NCI-H146 treated with DMSO at 0.1 percent for 48 hours (cell line): ENCODE results near the gene SERPINI1.
"Not testable (repeated sequence)": the region's sequence is repeated elsewhere in the genome, so short reads cannot be mapped to it uniquely, and the experiment has no call there.

Source experiments
- DNase-seq: peaks from one replicate; lab custom pipeline; 2025; ENCODE audit not compliant: unreplicated experiment; lab: John Stamatoyannopoulos, UW

SERPINI1 gene

DNA sequence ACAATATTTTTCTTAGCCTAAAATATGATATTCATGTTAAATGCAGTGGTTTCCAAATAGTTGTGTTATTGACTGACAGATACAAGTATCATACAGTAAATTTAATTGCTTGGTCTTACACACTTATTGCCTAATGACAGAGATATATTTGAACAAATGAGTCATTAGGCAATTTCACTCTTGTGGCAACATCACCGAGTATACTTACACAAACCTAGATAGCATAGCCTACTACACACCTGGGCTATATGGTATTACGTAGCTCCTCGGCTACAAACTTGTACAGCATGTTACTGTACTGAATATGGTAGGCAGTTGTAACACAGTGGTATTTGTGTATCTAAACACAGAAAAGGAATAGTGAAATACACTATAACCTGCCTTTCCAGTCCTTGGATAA lies 50.3 kb downstream of the SERPINI1 start:
- DNase-seq, result no peak

DNA sequence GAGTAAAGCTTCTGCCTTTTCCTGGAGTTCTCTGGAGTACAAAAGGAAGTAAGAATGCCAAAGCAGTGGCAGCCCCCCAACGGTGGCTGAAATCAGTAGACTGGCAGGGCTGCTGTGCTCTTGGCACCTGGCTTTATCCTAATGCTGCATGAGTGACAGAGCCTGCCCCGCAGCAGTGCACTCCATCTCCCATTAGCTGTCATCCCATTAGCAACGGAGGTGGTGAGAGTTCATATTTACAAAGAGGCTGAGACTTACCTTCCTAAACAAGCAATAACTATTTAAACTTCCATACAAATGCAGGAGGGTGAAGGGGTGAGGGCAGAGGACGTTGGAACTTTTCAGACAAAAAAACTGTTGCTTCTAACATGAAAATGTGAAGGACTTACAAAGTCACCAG lies 51.9 kb downstream of the SERPINI1 start:
- no peak for DNase-seq

DNA sequence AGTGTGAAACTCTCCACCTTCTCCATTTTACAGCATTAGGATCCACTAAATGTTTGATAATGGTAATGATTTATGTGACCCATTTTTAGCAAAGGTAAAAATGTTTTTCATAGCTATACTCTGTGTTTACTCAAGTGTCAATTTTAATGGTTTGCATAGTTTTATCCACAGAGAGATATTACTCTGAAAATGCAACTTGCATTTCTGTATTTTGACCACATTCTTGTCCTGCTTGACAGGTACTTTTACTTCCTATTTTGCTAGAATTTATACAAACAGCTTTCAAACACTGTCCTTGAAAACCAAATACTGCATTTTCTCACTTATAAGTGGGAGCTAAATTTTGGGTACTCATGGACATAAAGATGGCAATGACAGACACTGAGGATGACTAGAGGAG lies 62.9 kb downstream of the SERPINI1 start:
- no peak for DNase-seq

DNA sequence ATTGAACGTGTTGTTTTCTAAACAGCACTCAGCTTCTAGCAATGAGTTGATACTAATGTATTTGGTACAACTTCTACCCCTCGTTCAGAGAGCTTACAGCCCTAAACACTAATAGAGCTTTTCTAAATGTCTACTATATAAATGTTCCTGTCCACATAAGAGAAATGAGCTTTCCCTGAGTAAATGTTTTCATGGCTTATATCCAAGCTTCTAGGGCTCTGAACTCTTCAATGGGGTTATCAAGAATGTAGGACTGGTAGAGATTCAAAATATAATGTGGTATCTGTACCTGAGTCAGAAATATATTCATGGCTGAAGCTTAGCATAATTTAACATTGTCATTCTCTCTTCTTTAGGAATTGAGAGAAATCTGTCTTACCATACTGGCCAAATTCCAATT lies 73.4 kb downstream of the SERPINI1 start:
- DNase-seq, result no peak

DNA sequence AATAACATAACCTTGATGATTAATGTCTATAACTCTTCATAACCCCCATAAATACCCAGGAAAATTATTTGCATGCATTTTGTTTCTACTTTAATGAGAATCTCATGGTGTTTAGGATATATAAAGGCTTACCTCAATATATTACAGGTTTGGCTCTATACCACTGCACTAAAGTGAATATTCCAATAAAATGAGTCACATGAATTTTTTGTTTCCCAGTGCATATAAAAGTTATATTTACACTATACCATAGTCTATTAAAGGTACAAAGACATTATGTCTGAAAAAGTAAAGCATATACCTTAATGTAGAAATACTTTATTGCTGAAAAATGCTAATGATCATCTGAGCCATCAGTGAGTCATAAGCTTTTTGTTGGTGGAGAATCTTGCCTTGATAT lies 74.7 kb downstream of the SERPINI1 start:
- DNase-seq, result no peak

DNA sequence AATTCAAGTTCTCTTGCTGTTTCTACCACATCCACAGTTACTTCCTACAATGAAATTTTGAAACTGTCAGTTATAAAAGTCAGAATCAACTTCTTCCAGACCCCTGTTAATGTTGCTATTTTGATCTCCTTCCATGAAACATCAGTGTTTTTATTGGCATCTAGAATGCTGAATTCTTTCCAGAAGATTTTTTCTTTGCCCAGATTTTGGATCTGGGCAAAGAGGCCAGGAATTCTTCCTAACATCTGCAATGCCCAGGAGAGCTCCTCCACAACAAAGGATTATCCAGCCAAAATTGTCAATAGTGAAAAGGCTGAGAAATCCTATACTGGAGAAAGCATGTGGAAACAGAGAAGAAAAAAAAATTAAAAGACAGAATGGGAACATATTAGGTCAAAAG lies 75.5 kb downstream of the SERPINI1 start:
- DNase-seq, result no peak

DNA sequence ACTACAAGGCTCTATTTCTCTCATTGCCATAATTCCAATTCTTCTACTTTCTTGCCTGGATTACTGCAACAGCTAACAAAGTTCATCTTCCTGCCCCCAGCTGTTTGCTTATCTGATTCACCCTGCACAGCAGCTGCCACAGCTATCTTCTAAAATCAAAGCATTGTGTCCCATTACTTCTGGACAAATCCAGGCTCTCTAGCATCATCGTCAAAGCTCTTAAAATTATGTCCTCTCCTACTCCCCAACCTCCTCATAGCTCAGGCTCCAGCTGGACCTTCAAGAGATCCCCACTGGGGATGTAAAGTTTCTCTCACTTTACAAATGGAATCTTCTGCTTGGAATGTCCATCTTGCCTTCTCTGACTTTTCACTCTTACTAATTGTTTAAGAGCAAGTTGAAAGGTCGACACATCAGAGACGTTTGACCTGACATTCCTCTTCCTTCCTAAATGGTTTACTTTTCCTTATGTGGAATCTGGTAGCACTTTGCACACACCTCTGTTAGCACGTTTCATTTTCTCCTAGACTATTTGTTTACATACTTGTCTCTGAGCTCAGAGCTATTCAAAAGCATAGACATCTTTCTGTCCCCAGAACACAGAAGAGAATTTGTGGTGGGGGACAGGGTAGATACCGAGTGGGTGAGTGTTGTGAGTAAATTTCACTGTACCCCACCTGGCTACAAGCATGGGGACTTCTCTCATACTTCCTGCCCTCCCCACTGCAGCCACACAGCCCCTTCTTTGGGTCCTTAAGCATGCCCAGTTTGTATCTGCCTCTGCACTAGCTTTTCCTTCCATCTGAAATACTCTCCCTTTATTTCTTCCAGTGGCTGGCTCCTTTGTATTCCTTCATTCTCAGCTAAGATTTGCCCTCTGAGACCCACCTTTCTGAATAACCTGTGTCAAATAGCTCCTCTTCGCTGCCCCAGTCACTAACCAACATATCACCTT lies 77.9 kb downstream of the SERPINI1 start:
- DNase-seq, result no peak

DNA sequence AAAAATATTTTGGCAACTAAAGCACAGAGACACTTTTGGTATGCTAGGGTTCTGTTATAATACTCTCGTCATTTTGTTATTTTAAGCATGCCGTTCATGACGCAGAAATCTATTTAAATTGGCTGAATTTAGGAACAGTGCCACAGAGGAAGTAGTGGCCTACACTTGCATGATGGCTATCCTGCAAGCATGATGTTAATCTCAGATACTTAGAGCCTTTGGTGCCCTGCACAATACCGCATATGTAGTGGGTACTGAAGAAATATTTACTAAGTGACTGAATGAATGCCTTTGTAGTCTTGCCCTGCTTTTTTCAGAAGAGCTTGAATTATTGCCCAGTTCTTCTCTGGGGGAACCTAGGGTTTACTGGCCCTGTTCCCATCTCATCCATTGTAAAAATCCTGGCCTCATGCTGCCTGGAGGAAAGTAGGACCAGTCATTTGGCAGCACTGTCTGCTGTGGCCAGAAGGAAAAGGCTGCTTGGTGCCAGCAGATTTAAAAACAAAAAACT lies 79.0 kb downstream of the SERPINI1 start:
- DNase-seq, result no peak

DNA sequence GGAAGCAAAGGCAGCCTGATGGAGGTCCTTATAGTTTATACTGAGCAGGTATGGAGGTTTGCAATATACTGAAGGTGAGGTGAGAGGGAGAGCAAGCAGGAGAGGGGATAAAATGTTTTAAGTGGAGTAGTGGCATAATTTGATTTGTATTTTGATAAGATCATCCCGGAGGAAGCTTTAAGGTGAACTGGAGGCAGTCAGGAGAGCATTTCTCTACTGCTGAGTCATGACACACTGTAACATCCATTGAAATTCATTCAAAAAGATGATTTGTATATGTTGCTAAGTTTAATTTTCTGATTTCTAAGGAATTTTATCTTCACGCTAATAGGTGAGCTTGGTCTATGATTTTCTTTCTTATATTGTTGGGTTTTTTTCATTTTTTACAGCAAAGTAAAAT lies 81.4 kb downstream of the SERPINI1 start:
- DNase-seq, result no peak

DNA sequence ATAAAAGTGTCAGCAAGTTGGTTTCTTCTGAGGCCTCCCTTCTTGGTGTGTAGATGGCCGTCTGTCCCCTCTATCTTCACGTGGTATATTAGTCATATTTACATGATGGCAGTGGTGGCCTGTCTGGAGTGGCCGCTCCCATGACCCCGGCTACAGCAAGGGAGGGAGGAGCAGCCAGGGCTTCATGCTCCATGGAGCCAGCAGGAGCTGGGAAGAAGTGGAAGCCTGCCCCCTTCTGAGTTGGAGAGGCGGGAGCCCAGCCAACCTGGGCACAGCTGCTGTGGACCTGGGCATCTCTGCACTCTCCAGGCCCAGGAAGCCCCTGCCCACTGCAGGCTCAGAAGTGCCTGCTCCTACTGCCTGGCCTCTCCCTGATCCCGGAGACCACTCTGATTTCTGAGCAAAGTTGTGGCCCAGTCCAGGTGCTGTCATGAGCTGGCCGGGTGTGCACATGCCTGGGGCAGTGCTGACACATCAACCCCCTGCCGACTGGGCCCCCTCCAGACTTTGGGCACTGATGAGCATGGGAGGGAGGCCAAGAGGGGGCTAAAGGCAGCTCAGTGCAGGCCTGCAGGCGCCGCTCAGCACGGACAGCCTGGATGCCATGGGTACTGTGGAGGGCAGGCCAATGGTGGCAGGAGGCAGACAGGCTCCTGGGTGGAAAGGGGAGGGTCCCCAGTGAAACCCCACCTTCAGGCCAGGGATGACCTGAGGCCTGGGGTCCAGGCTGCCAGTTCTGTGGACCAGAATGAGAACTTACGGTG lies 84.8 kb downstream of the SERPINI1 start:
- DNase-seq, result no peak

DNA sequence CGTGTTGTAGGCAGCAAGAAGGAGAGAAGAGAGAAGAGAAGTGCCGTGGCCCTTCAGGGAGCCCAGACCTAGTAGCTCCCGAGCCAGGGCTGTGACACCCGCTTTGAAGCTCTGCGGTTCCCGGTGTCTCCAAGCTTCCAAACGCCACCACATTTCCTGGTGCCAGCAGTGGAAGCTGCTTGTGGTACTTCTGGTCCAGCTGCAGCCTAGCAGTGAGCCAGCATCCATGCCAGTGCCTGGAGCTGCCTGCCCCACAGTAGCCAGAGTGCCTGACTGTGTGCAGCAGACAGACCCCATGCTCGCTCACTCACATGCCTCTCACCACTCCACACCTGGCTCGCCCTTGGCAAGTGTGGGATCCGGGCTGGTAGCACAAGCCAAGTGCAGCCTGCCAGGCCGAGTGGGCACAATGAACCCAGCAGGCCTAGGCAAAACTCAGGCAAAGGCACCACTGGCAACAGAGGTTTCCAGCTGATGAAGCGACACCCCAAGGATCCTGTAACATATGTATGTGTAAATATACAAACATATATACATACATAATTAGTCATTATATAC lies 85.8 kb downstream of the SERPINI1 start:
- no peak for DNase-seq

DNA sequence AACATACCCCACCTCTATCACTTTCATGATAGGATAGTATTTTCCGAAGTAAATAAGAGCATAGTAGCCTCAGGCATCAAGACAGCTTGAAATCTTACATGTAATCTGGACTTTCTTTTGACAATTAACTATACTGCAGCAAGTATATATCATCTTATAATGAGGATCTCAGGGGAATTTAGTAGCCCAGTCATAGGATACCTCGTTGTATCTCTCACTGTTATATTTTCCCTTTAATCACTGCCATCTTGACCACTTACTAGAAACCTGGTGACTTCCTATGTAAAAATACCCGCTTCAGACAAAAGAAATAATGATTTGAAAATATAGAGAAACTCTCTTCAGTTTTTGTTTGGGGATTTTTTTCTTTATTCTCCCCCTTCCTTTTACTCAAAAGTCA lies 88.2 kb downstream of the SERPINI1 start:
- no peak for DNase-seq

DNA sequence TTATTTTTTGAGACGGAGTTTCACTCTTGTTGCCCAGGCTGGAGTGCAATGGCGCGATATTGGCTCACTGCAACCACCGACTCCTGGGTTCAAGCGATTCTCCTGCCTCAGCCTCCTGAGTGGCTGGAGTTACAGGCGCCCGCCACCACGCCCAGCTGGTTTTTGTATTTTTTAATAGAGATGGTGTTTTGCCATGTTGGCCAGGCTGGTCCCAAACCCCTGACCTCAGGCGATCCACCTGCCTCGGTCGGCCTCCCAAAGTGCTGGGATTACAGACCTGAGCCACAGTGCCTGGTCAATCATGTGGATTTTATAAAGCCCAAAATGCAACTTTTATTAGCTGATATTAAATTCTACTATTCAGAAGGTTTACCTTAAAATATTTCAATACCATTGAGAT lies 92.1 kb downstream of the SERPINI1 start:
- DNase-seq, result not testable (repeated sequence)

DNA sequence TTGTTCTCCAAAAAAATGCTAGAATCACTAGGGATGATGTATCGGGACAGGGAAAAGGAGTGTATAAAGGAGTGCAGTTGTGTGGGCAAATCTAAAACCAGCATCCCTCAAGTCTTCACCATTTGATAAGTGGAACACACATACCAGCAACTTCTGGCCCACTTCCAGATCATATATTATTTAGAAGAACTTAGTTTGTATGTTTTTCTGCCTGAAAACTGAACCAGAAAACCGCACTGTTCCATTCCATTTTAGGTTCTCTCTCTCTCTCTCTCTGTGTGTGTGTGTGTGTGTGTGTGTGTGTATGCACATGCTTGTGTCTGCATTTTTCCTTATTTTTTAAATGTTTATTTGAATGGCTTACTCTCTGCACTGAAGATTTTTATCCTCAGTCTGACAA lies 93.5 kb downstream of the SERPINI1 start:
- no peak for DNase-seq

DNA sequence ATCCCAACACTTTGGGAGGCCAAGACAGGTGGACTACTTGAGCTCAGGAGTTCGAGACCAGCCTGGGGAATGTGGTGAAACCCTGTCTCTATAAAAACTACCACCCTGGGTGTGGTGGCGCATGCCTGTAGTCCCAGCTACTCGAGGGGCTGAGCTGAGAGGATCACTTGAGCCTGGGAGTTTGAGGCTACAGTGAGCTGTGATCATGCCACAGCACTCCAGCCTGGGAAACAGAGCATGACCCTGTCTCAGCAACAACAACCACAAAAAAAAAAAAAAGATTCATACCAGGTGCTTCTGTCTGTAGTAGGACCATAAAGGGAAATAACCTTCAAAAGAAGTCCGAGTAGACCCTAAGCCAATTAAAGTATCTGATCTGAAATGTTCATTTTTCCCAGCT lies 94.5 kb downstream of the SERPINI1 start:
- no peak for DNase-seq

DNA sequence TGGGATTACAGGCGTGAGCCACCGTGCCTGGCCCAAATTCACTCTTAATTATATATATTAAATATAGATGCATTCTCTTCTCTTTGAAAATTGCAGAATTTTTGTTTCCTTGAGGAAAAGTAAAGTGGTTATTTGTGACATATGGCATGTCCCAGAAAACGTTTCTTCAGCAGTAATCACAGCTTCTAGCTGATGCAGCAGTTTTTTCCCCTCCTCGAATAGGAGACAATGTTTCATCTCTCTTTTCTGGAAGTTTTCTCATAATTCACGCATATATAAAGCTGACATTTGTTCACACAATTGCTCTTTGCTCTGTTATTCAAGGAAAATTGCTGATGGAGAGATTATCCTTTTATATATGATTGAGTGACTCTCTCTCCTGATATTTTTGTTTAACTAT lies 99.8 kb downstream of the SERPINI1 start:
- DNase-seq, result no peak

DNA sequence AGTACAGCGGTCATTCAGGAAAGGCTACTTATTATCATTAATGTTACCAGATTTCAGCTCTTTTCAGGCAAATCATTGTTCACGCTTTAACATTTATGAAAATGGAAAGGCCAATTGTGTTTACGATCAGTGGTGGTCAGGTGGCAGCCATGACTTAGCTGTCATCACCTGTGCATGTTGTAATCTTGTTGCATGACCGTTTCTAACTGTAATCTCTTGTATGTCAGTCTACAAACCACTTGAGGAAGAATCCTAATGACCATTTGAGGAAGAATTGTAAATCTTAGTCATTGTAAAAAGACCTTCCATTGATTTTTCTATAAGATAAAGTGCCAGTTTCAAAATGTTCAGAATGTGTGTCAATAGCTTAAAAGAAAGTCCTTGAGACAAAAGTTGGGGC lies 100.4 kb downstream of the SERPINI1 start:
- no peak for DNase-seq

DNA sequence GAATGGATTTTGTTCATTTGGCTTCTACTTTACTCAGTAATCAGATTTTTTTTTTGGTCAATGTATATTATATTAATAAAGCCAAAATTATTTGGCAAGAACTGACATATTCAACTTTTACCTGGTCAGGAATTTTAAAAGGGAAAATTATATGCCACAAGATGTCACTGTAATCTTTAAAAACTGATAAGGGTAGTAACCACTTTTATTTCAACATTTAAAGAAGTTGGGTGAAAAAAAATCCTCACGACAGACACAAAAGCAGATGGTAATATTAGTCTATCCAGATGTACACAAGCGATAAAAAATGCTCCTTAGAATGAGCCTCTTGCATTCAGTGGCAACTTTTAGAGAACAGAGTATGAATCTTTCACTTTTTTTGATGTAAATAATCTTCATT lies 101.9 kb downstream of the SERPINI1 start:
- no peak for DNase-seq

DNA sequence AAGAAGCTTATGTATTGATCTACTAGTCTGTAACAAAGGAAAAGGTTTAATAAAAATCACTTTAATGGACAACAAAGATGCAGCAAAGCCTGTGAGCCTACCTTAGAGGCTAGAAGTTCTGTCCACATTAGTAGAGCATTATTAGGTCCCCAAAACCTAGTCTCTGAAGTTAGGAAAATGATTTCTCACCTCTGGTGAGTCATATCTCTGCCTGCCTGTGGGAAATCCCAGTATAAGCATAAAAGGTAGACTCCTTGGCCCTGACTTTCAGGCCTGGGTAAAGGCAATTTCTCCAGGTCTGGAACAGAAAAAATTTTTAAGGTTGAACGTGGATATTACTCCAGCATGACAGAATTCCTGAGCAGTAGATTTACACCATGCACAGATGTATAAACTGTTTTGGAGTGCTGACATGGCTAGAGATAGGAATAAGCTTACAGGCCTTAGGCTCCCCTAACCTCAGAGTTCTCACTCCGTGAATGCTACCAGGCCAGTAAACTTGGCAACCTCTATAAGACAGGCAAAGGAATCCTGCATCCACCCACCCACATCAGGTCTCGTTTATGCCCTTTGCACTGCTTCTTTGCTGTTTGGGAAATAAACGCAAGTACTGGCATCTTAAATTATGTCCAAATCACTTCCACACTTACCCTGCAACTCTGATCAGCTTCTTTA lies 104.1 kb downstream of the SERPINI1 start:
- no peak for DNase-seq

DNA sequence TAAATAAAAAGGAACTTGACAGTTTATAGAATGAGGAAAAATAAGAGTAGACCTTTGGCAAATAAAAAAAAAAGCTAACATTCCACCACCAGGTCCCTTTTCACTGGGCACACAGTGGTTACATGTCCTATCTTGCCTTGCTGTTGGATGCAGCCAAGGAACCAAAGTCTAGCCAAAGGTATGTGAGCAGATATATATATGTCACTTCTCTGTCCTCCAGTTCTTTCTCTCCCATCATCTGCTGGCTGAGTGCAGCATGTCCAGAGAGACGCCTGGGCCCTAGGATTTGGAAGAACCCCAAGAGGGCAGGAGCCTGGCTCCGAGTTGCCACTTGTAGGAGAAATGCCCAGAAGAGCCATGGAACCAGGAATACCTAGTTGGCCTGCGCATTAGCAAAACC lies 104.7 kb downstream of the SERPINI1 start:
- DNase-seq, result no peak

DNA sequence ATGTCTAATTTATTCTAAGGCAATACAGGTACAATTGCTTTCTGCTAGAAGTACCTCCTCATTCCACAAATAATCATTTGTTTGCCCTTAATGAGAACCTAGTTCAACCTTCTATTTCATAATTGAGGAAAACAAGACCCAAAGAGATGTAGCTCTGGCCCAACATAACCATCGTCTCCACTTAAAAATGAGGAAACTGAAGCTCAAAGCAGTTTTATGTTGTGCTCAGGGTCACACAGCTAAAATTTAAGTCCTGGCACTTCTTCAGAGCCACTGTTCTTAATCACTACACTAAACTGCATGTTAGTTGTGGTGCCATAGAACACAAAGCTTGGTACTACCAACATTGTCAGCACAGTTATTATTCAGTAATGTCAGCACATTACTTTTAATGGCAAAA lies 108.0 kb downstream of the SERPINI1 start:
- DNase-seq, result no peak
